Uterus (tissue), 4 donors: ENCODE results near the gene FTSJ3. TPM values are rescaled to one million over a fixed set of nuclear protein-coding genes. Genes with fewer than 3 reads are reported as not detected.

Source experiments
- DNase-seq, 2 donors: peaks; one replicate each; pipeline ENCODE4 v3.0.0-alpha.2; 2019 to 2020
- H3K27ac ChIP-seq, 2 donors: fragments of 200-600 bp; sonication (generic); 1 replicate in 1 of 2; 2 replicates in 1 of 2; pipeline ENCODE4 v1.5.1; 2016 to 2018
- H3K27me3 ChIP-seq, 2 donors: fragments of 200-600 bp; sonication (generic); one replicate each; pipeline ENCODE4 v1.5.1; 2018 to 2019; ENCODE audit warnings: control low read depth in 1 of 2
- H3K36me3 ChIP-seq, 2 donors: fragments of 200-600 bp; sonication (generic); one replicate each; pipeline ENCODE4 v1.5.1; 2019; ENCODE audit warnings: control low read depth in 1 of 2
- H3K4me1 ChIP-seq, 2 donors: fragments of 200-600 bp; sonication (generic); one replicate each; pipeline ENCODE4 v1.5.1; 2018 to 2019; ENCODE audit warnings: control low read depth in 1 of 2
- H3K4me3 ChIP-seq, 2 donors: fragments of 200-600 bp; sonication (generic); 1 replicate in 1 of 2; 2 replicates in 1 of 2; pipeline ENCODE4 v1.5.1; 2018 to 2019; ENCODE audit warnings: mild to moderate bottlenecking in 1 of 2
- H3K9me3 ChIP-seq, 2 donors: fragments of 200-600 bp; sonication (generic); one replicate each; pipeline ENCODE4 v1.5.1; 2019; ENCODE audit warnings: control low read depth in 1 of 2
- CTCF ChIP-seq, 4 experiments: fragments of 200-600 bp in 2 of 4; fragments of 450-650 bp in 2 of 4; sonication (generic) in 2 of 4; IDR thresholded peaks; one replicate each; pipeline ENCODE4 v1.5.1; 2016 to 2019; ENCODE audit warnings: antibody characterized with exemption in 4 of 4, mild to moderate bottlenecking in 2 of 4, moderate library complexity in 1 of 4
- POLR2A ChIP-seq, 2 donors: fragments of 450-650 bp; IDR thresholded peaks; one replicate each; pipeline ENCODE4 v1.6.1; 2016; ENCODE audit warnings: antibody characterized with exemption in 2 of 2, mild to moderate bottlenecking in 1 of 2, moderate library complexity in 1 of 2
- intact Hi-C: fragments of 100-400 bp; cut with DNase I; formaldehyde crosslinking; loops from one replicate; pipeline ENCODE4 v1.15.1; 2023; ENCODE audit warnings: low total_unique reads
- total RNA-seq, 4 donors: library from RNA; depleted of rRNA in 3 of 4; stranded (reverse); fragments of >200 nt in 3 of 4; gene quantifications; one replicate each; pipeline versions ENCODE4 v1.1.0 to v1.2.4, GENCODE V29; 2014 to 2023
- donor health status: DM: yes; HTN: yes; CAD: no.

FTSJ3 gene
- total RNA-seq, 4 donors from 2014 or later, result 29.7 to 64.7 (median 53.3) TPM

- intact Hi-C loops, result no loop called here
- no peaks in the 10 kb centered on the region for H3K27me3 ChIP-seq
- DNase-seq, result no peak
- H3K4me3 ChIP-seq, result no peak overlapping the region
- H3K9me3 ChIP-seq, result no peaks in the 10 kb centered on the region
- TF ChIP-seq POLR2A (IDR thresholded peaks at IDR 0.05) (no peak), CTCF (IDR thresholded peaks at IDR 0.05) (no peak)
- peaks cover 7 to 15% of the 10 kb centered on the region in 2 donors for H3K4me1 ChIP-seq
- no peak overlapping the region for H3K27ac ChIP-seq
- no peaks in the 10 kb centered on the region for H3K36me3 ChIP-seq
These were observed 7.1 kb upstream of the FTSJ3 start for GRCh38 chr17:63834431-63835166.

- Histone ChIP-seq H3K27me3 (no peaks in the 10 kb centered on the region), H3K27ac (no peak overlapping the region), H3K4me3 (no peak overlapping the region), H3K9me3 (no peaks in the 10 kb centered on the region), H3K4me1 (peaks cover 4 to 18% of the 10 kb centered on the region in 2 donors), H3K36me3 (no peaks in the 10 kb centered on the region)
- no peak for TF ChIP-seq POLR2A (IDR thresholded peaks at IDR 0.05)
- no peak for TF ChIP-seq CTCF (IDR thresholded peaks at IDR 0.05)
- intact Hi-C loops, result no loop called here
- DNase-seq, result no peak
These were observed 6.4 kb upstream of the FTSJ3 start for GRCh38 chr17:63833741-63834373.

- DNase-seq, result no peak
- TF ChIP-seq CTCF (IDR thresholded peaks at IDR 0.05) (no peak), POLR2A (IDR thresholded peaks at IDR 0.05) (no peak)
- H3K9me3 ChIP-seq, result no peaks in the 10 kb centered on the region
- H3K36me3 ChIP-seq, result no peaks in the 10 kb centered on the region
- H3K4me3 ChIP-seq, result no peak overlapping the region
- no peak overlapping the region for H3K27ac ChIP-seq
- no peaks in the 10 kb centered on the region for H3K27me3 ChIP-seq
- H3K4me1 ChIP-seq, result peaks cover 4 to 16% of the 10 kb centered on the region in 2 donors
- intact Hi-C loops, result no loop called here
These were observed 5.7 kb upstream of the FTSJ3 start for GRCh38 chr17:63833026-63833740.

- intact Hi-C loops, result no loop called here
- no peaks in the 10 kb centered on the region for H3K27me3 ChIP-seq
- H3K4me1 ChIP-seq, result peaks cover 3 to 9% of the 10 kb centered on the region in 2 donors
- no peaks in the 10 kb centered on the region for H3K36me3 ChIP-seq
- no peak overlapping the region for H3K27ac ChIP-seq
- no peak for DNase-seq
- TF ChIP-seq CTCF (IDR thresholded peaks at IDR 0.05), result no peak
- no peak for TF ChIP-seq POLR2A (IDR thresholded peaks at IDR 0.05)
- H3K9me3 ChIP-seq, result no peaks in the 10 kb centered on the region
- no peak overlapping the region for H3K4me3 ChIP-seq
These were observed 5.0 kb upstream of the FTSJ3 start for GRCh38 chr17:63832455-63832854.

- no peaks in the 10 kb centered on the region for H3K27me3 ChIP-seq
- no peaks in the 10 kb centered on the region for H3K36me3 ChIP-seq
- H3K9me3 ChIP-seq, result no peaks in the 10 kb centered on the region
- H3K27ac ChIP-seq, result no peak overlapping the region
- no peak for DNase-seq
- intact Hi-C loops, result no loop called here
- peaks cover 3 to 5% of the 10 kb centered on the region in 2 donors for H3K4me1 ChIP-seq
- no peak overlapping the region for H3K4me3 ChIP-seq
- TF ChIP-seq CTCF (IDR thresholded peaks at IDR 0.05) (no peak), POLR2A (IDR thresholded peaks at IDR 0.05) (no peak)
These were observed 4.6 kb upstream of the FTSJ3 start for GRCh38 chr17:63832014-63832413.
